ENCODE data around the gene MAP3K5.

MAP3K5 gene

GRCh38 chr6:136822046-136822375 lies 29.7 kb upstream of the MAP3K5 start:
- TF ChIP-seq RARB (CRISPR knock-in tag; IDR thresholded peaks at IDR 0.05) = no peak
- no peak for TF ChIP-seq PPARA (CRISPR knock-in tag; IDR thresholded peaks at IDR 0.05; ENCODE audit: borderline replicate concordance)
- TF ChIP-seq OSR1 (CRISPR knock-in tag; IDR thresholded peaks at IDR 0.05) = no peak
- TF ChIP-seq ARNTL (CRISPR knock-in tag; IDR thresholded peaks at IDR 0.05; ENCODE audit: borderline replicate concordance, low read depth) = no peak
- no peak for TF ChIP-seq TOX (CRISPR knock-in tag; IDR thresholded peaks at IDR 0.05; ENCODE audit: borderline replicate concordance)
- TF ChIP-seq ISL1 (CRISPR knock-in tag; IDR thresholded peaks at IDR 0.05) = no peak
- no peak for TF ChIP-seq CREB5 (CRISPR knock-in tag; IDR thresholded peaks at IDR 0.05; ENCODE audit: low read depth)
- TF ChIP-seq CSRNP3 (CRISPR knock-in tag; IDR thresholded peaks at IDR 0.05) = no peak
- no peak for TF ChIP-seq ZNF565 (CRISPR knock-in tag; conservative IDR thresholded peaks at IDR 0.05; ENCODE audit: low read depth)
- no peak for TF ChIP-seq ZFP3 (CRISPR knock-in tag; IDR thresholded peaks at IDR 0.05)
- TF ChIP-seq GLIS3 (CRISPR knock-in tag; IDR thresholded peaks at IDR 0.05) = no peak
- no peak for TF ChIP-seq ZNF8 (CRISPR knock-in tag; IDR thresholded peaks at IDR 0.05)
- no peak for TF ChIP-seq BACH2 (CRISPR knock-in tag; IDR thresholded peaks at IDR 0.05; ENCODE audit: borderline replicate concordance)
- no peak for TF ChIP-seq ZC3H10 (CRISPR knock-in tag; IDR thresholded peaks at IDR 0.05)
- TF ChIP-seq PATZ1 (CRISPR knock-in tag; IDR thresholded peaks at IDR 0.05; ENCODE audit: borderline replicate concordance) = no peak
- no peak for TF ChIP-seq ESRRG (CRISPR knock-in tag; IDR thresholded peaks at IDR 0.05)
- TF ChIP-seq CSDC2 (CRISPR knock-in tag; IDR thresholded peaks at IDR 0.05) = no peak
- TF ChIP-seq TCF4 (CRISPR knock-in tag; IDR thresholded peaks at IDR 0.05; ENCODE audit: borderline replicate concordance) = no peak
- TF ChIP-seq TSHZ2 (CRISPR knock-in tag; IDR thresholded peaks at IDR 0.05) = no peak
- peak; percentile 34 for ATAC-seq

GRCh38 chr6:136820561-136820960 lies 28.3 kb upstream of the MAP3K5 start:
- no peak for ATAC-seq
- no peak for TF ChIP-seq ESRRG (CRISPR knock-in tag; IDR thresholded peaks at IDR 0.05)
- no peak for TF ChIP-seq PPARA (CRISPR knock-in tag; IDR thresholded peaks at IDR 0.05; ENCODE audit: borderline replicate concordance)
- no peak for TF ChIP-seq ZNF70 (CRISPR knock-in tag; IDR thresholded peaks at IDR 0.05)
- no peak for TF ChIP-seq CSRNP3 (CRISPR knock-in tag; IDR thresholded peaks at IDR 0.05)
- no peak for TF ChIP-seq ZC3H10 (CRISPR knock-in tag; IDR thresholded peaks at IDR 0.05)
- TF ChIP-seq GLIS3 (CRISPR knock-in tag; IDR thresholded peaks at IDR 0.05) = no peak
- TF ChIP-seq CREB5 (CRISPR knock-in tag; IDR thresholded peaks at IDR 0.05; ENCODE audit: low read depth) = no peak
- no peak for TF ChIP-seq ISL1 (CRISPR knock-in tag; IDR thresholded peaks at IDR 0.05)
- TF ChIP-seq PATZ1 (CRISPR knock-in tag; IDR thresholded peaks at IDR 0.05; ENCODE audit: borderline replicate concordance) = no peak
- TF ChIP-seq ARNTL (CRISPR knock-in tag; IDR thresholded peaks at IDR 0.05; ENCODE audit: borderline replicate concordance, low read depth) = no peak
- no peak for TF ChIP-seq ZFP30 (CRISPR knock-in tag; IDR thresholded peaks at IDR 0.05)
- TF ChIP-seq TOX (CRISPR knock-in tag; IDR thresholded peaks at IDR 0.05; ENCODE audit: borderline replicate concordance) = no peak
- TF ChIP-seq TSHZ2 (CRISPR knock-in tag; IDR thresholded peaks at IDR 0.05) = no peak
- no peak for TF ChIP-seq BACH2 (CRISPR knock-in tag; IDR thresholded peaks at IDR 0.05; ENCODE audit: borderline replicate concordance)
- TF ChIP-seq ZNF8 (CRISPR knock-in tag; IDR thresholded peaks at IDR 0.05) = no peak
- no peak for TF ChIP-seq TCF4 (CRISPR knock-in tag; IDR thresholded peaks at IDR 0.05; ENCODE audit: borderline replicate concordance)
- no peak for TF ChIP-seq OSR1 (CRISPR knock-in tag; IDR thresholded peaks at IDR 0.05)
